Measurements from ENCODE around the gene DPM3.

DNA sequence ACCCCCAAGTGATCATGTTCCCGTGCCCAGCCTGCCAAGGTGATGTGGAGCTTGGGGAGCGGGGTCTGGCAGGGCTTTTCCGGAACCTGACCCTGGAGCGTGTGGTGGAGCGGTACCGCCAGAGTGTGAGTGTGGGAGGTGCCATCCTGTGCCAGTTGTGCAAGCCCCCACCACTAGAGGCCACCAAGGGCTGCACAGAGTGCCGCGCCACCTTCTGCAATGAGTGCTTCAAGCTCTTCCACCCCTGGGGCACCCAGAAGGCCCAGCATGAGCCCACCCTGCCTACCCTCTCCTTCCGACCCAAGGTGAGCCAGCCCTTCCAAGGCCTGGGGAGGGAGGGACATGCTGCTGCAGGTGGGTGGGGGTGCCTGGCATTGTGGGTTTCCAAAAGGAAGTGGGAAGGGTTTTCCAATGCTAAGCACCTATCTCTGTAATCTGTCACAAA, 35.6 kb upstream of the DPM3 start:
- no peak for TF ChIP-seq CTCF (IDR thresholded peaks at IDR 0.05)
- no peak for TF ChIP-seq SOX15 (CRISPR knock-in tag; IDR thresholded peaks at IDR 0.05)
- no peak for TF ChIP-seq TEAD4 (CRISPR knock-in tag; IDR thresholded peaks at IDR 0.05)
- no peak for TF ChIP-seq SMAD4 (CRISPR knock-in tag; IDR thresholded peaks at IDR 0.05)
- TF ChIP-seq, protein P1, sequence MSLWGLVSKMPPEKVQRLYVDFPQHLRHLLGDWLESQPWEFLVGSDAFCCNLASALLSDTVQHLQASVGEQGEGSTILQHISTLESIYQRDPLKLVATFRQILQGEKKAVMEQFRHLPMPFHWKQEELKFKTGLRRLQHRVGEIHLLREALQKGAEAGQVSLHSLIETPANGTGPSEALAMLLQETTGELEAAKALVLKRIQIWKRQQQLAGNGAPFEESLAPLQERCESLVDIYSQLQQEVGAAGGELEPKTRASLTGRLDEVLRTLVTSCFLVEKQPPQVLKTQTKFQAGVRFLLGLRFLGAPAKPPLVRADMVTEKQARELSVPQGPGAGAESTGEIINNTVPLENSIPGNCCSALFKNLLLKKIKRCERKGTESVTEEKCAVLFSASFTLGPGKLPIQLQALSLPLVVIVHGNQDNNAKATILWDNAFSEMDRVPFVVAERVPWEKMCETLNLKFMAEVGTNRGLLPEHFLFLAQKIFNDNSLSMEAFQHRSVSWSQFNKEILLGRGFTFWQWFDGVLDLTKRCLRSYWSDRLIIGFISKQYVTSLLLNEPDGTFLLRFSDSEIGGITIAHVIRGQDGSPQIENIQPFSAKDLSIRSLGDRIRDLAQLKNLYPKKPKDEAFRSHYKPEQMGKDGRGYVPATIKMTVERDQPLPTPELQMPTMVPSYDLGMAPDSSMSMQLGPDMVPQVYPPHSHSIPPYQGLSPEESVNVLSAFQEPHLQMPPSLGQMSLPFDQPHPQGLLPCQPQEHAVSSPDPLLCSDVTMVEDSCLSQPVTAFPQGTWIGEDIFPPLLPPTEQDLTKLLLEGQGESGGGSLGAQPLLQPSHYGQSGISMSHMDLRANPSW (CRISPR knock-in tag; conservative IDR thresholded peaks at IDR 0.05; ENCODE audit: low read depth), result no peak
- no peak for TF ChIP-seq ATF2 (CRISPR knock-in tag; IDR thresholded peaks at IDR 0.05; ENCODE audit: borderline replicate concordance, low read depth)
- no peak for TF ChIP-seq HMGXB4 (CRISPR knock-in tag; IDR thresholded peaks at IDR 0.05)
- TF ChIP-seq ETV6 (CRISPR knock-in tag; IDR thresholded peaks at IDR 0.05), result no peak
- TF ChIP-seq, protein P2, sequence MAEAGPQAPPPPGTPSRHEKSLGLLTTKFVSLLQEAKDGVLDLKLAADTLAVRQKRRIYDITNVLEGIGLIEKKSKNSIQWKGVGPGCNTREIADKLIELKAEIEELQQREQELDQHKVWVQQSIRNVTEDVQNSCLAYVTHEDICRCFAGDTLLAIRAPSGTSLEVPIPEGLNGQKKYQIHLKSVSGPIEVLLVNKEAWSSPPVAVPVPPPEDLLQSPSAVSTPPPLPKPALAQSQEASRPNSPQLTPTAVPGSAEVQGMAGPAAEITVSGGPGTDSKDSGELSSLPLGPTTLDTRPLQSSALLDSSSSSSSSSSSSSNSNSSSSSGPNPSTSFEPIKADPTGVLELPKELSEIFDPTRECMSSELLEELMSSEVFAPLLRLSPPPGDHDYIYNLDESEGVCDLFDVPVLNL (CRISPR knock-in tag; IDR thresholded peaks at IDR 0.05; ENCODE audit: borderline replicate concordance, low read depth), result no peak
- no peak for TF ChIP-seq NR3C1 (CRISPR knock-in tag; conservative IDR thresholded peaks at IDR 0.05; ENCODE audit: low read depth)
- no peak for TF ChIP-seq ZNF138 (CRISPR knock-in tag; conservative IDR thresholded peaks at IDR 0.05)

Data from WTC11 (cell line).